ACC112 (cell line): ENCODE data around the gene HLA-DMB.
"Not testable (repeated sequence)": the region's sequence is repeated elsewhere in the genome, so short reads cannot be mapped to it uniquely, and the experiment has no call there.

Experiments used
- H2AFZ ChIP-seq: fragments of 200-600 bp; sonication (generic); one replicate; pipeline ENCODE4 v1.6.0; 2017; ENCODE audit warnings: antibody characterized with exemption, low read length; ENCODE audit not compliant: unreplicated experiment
- H3K27ac ChIP-seq: fragments of 200-600 bp; sonication (generic); 2 replicates; pipeline ENCODE4 v1.5.1; 2014; ENCODE audit warnings: low read depth, mild to moderate bottlenecking, antibody characterized with exemption, low read length, moderate library complexity
- H3K27me3 ChIP-seq: fragments of 200-600 bp; sonication (generic); 2 replicates; pipeline ENCODE4 v1.6.1; 2014; ENCODE audit warnings: mild to moderate bottlenecking, antibody characterized with exemption, low read length, moderate library complexity, mixed read lengths; ENCODE audit not compliant: insufficient read depth
- H3K36me3 ChIP-seq: fragments of 200-600 bp; sonication (generic); 2 replicates; pipeline ENCODE4 v1.6.1; 2016; ENCODE audit warnings: mild to moderate bottlenecking, antibody characterized with exemption, low read length, moderate library complexity, mixed read lengths; ENCODE audit not compliant: insufficient read depth
- H3K4me1 ChIP-seq: fragments of 200-600 bp; sonication (generic); one replicate; pipeline ENCODE4 v1.6.1; 2016; ENCODE audit warnings: low read length, mixed read lengths; ENCODE audit not compliant: insufficient read depth, unreplicated experiment, control insufficient read depth
- H3K4me3 ChIP-seq: fragments of 200-600 bp; sonication (generic); 2 replicates; pipeline ENCODE4 v1.5.1; 2014; ENCODE audit warnings: mild to moderate bottlenecking, low read depth, low read length
- H3K79me2 ChIP-seq: fragments of 200-600 bp; sonication (generic); one replicate; pipeline ENCODE4 v1.6.0; 2016; ENCODE audit warnings: low read length; ENCODE audit not compliant: control insufficient read depth, unreplicated experiment, insufficient read depth

HLA-DMB gene

DNA sequence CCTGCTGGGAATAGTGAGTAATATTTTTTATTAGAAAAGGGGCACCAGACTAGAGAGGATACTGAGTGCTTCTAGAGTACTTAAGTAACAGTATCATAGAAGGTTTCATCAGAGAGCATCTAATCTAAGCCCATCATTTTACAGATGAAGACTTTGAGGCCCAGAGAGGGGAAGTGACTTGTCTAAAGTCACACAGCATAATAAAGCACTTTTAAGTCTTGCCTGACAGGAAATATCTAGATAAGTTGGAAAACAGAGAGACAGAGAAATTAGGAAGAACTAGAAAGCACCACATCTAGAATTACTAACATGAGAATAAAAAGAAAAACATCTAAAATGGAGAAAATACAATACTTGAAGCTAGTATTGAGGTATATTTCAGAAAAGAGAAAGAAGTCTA, 6.1 kb upstream of the HLA-DMB start:
- Histone ChIP-seq H2AFZ (no peak overlapping the region), H3K4me1 (no peaks in the 10 kb centered on the region), H3K36me3 (no peaks in the 10 kb centered on the region), H3K27me3 (no peaks in the 10 kb centered on the region), H3K4me3 (no peak overlapping the region), H3K79me2 (no peaks in the 10 kb centered on the region), H3K27ac (no peak overlapping the region)

DNA sequence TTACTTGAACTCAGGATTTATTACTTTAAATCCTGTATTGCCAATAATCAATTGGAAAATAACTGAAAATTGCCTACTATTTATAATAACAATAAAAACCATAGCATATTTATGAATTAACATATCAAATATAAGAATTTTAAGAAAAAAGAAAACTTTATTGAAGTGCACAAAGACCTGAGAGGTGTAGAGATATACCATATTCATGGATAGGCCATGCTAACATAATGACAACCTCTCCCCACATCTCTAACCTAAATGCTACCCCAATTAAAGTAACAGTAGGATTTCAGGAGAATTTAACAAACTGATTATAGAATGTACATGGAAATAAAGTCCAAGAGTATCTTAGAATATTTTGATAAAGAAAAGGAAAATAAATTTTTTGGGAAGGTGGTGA, 5.1 kb upstream of the HLA-DMB start:
- H3K27ac ChIP-seq: no peak overlapping the region
- H3K36me3 ChIP-seq: no peaks in the 10 kb centered on the region
- no peaks in the 10 kb centered on the region for H3K4me1 ChIP-seq
- H3K27me3 ChIP-seq: no peaks in the 10 kb centered on the region
- H3K4me3 ChIP-seq: no peak overlapping the region
- H2AFZ ChIP-seq: no peak overlapping the region
- H3K79me2 ChIP-seq: no peaks in the 10 kb centered on the region

DNA sequence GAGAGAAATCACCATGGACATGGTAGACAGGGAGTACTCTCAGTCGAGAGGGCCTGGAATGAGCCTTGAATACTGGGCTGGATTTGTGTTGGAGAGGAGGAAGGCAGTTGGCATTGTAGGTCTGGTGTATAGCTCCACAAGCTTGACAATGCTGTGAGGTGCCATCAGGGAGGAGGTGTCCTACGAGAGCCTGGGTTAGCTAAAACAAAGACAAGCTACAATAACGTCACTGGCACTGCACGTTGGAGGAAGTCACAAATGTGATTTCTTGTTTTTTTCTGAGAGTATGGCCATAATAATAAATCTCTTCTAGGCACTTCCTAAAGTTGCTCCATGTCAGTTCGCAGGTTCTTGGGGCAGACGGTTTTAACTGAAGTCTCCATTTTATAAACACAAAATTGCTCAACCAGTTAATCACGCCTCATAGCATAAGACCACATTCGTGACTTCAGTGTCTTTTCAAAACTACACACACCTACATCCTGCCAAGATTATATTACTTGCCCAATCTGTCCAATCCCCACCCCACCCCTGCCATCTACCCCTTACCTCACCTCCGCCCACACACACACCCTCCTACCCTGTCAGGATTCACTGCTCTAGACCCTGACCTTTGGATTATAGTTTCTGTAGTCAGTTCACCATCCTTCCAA, 4.4 kb upstream of the HLA-DMB start:
- Histone ChIP-seq H3K79me2 (no peaks in the 10 kb centered on the region), H3K36me3 (no peaks in the 10 kb centered on the region), H3K27ac (no peak overlapping the region), H3K4me1 (no peaks in the 10 kb centered on the region), H3K27me3 (peaks cover under 1% of the 10 kb centered on the region; the same call in 1 of the 2 replicates), H3K4me3 (no peak overlapping the region), H2AFZ (no peak overlapping the region)

DNA sequence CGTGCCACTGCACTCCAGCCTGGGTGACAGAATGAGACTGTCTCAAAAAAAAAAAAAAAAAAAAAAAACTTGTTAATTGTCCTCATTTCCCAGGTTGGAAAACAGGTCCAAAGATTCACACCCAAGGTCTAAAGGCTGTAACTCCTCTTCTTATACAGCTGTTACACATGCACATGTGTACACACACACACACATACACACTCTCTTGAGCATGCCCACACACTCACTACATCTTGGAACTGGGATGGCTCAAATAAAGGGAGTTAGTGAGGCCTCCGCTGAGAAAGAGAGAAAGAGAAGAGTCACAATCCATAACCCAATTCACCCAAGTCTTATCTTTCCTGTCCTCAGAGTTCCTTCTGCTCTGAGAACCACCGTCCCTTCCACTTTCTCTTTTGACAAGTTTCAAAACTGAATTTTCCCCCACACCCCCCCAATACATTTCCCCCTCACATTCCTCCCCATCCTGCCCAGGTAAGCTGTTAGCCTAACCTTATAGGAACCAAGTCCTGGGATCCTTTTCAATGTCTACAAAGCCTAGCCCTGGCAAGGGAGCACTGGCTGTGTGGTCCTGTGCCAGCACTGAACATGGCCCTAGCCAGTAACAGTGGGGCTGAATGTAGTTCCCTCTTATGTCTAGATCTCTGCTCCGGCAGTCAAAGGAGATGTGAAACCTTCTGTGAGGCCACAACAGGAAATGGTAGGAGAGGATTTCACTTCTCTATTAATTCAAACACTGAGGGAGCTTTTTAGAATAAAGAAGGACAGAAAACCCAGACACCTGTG, 3.2 kb upstream of the HLA-DMB start:
- no peaks in the 10 kb centered on the region for H3K79me2 ChIP-seq
- no peaks in the 10 kb centered on the region for H3K4me1 ChIP-seq
- H3K36me3 ChIP-seq: no peaks in the 10 kb centered on the region
- H3K4me3 ChIP-seq: no peak overlapping the region
- no peak overlapping the region for H3K27ac ChIP-seq
- peaks cover 12% of the 10 kb centered on the region for H3K27me3 ChIP-seq
- no peak overlapping the region for H2AFZ ChIP-seq

DNA sequence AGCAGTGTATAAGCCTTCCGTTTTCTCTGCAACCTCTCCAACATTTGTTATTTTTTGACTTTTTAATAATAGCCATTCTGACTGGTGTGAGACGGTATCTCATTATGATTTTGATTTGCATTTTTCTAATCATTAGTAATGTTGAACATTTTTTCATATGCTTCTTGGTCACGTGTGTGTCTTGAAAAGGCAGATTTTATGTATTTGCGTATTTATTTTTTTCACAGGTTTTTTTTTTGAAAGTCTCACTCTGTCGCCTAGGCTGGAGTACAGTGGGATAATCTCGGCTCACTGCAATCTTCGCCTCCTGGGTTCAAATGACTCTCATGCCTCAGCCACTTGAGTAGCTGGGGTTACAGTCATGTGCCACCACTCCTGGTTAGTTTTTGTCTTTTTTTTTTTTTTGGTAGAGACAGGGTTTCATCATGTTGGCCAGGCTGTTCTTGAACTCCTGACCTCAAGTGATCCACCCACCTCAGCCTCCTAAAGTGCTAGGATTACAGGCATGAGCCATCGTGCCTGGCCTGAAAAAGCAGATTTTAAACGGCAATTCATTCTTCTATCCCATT, 1.8 kb upstream of the HLA-DMB start:
- H3K79me2 ChIP-seq, H3K27ac ChIP-seq, H3K4me3 ChIP-seq, H2AFZ ChIP-seq, H3K4me1 ChIP-seq, H3K36me3 ChIP-seq: not testable (repeated sequence)
- H3K27me3 ChIP-seq: peaks cover 23% of the 10 kb centered on the region

DNA sequence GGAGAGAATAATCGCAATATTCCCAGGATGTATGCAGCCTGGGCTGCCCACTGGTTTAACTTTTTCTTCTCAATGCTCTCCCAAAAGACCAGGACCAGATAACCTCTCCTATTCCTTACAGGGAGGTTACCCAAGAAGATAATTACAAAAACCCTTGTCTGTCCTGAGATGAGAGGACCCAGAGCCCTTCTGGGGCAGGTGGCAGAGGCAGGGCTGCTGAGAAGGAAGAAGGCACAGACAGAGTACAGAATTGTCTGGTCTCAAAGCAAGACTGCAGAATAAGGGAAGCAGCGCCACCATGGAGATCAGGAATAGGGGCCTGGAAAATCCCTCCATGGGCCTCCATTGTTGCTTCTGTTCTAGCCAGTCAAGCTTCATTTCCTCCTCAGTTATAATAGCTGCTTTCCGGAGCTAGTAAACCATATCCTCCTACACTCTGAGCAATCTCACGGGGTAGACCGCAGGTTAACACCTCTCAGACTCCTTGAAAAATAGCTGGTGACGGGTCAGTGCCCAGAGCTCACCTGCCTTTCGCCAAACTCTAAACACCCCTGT, 463 bp upstream of the HLA-DMB start:
- no peak overlapping the region for H3K4me3 ChIP-seq
- peaks cover 35% of the 10 kb centered on the region for H3K27me3 ChIP-seq
- no peak overlapping the region for H3K27ac ChIP-seq
- H3K4me1 ChIP-seq: no peaks in the 10 kb centered on the region
- H3K36me3 ChIP-seq: no peaks in the 10 kb centered on the region
- no peak overlapping the region for H2AFZ ChIP-seq
- H3K79me2 ChIP-seq: no peaks in the 10 kb centered on the region

DNA sequence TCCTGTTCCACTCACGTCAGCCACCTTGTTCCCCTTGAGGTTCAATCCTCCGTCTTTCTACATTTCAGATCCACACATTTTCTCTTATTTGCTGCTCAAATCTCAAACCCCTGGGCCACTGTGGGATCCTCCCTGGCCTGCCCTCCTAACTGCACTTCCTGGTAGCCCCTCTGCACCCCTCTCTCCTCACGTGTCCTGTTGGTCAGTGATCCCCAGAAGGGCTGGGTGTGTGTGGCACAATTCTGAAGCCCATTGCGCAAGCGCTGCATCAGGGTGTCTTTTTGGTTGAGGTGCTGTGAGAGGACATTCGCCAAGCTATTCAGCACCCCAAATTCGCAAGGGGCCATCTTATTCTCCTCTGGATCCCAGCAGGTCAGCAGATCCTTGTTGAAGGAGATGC, 2.3 kb downstream of the HLA-DMB start:
- H3K4me1 ChIP-seq: no peaks in the 10 kb centered on the region
- H2AFZ ChIP-seq: no peak overlapping the region
- H3K27ac ChIP-seq: no peak overlapping the region
- H3K4me3 ChIP-seq: no peak overlapping the region
- H3K79me2 ChIP-seq: no peaks in the 10 kb centered on the region
- H3K36me3 ChIP-seq: no peaks in the 10 kb centered on the region
- peaks cover 54% of the 10 kb centered on the region for H3K27me3 ChIP-seq

DNA sequence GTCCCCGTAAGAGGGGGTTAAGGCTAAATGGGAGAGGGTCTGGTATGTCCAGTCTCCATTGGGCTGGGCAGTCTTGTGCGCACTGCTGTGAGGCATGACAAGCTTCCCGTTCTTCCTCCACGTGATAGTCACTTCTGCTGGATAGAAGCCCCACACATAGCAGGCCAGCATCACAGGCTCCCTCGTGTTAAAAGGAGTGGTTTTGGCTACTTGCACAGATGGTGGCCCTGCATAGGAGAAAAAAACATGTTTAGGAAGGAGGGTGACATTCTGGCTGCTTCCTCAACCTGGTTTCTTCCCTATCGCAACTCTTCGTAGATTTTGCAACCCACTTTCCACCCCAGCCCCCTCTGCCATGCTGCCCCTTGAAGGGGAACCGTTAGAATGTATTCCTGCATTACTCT, 3.6 kb downstream of the HLA-DMB start:
- no peaks in the 10 kb centered on the region for H3K36me3 ChIP-seq
- no peak overlapping the region for H3K27ac ChIP-seq
- no peak overlapping the region for H3K4me3 ChIP-seq
- H3K79me2 ChIP-seq: no peaks in the 10 kb centered on the region
- H3K27me3 ChIP-seq: peaks cover 54% of the 10 kb centered on the region
- H2AFZ ChIP-seq: no peak overlapping the region
- H3K4me1 ChIP-seq: no peaks in the 10 kb centered on the region

DNA sequence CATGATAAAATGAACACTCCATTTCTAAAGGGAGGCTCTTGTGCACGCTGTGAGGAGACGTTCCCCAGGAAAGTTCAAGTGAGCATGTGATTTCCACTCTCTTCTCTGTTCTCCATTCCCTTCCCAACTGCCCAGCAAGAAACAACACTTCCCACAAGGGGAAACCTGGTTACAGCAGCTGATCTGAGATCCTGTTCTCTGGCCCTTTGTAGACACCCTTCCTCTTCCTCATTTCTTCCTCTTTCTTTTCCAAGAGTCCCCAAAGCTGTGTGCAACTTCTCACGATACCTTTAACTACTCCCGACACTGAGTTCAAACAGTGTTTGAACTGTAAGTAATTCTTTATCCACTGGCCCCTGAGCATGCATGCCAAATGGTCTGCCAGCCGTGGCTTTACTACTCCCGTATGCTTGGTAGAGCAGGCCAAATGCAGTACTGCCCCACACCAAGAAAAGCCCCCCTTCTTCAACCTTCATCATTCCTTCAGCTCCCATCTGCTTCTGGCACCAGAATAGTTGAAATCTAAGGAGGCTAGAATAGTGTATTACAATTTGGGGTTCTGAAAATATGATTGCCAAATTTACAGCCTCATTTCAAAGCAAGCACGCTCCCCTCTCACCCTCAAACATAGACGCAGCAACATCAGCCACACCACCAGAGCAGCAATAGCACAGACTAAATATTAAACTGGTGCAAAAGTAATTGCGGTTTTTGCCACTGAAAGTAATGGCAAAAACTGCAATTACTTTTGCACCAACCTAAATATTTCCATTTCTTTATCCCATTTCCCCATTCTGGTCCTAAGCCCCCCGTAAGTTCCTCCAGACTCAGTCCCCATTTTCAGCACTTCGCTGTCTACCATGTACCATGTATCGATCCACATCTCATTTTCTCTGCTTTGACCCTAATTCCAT, 4.3 kb downstream of the HLA-DMB start:
- no peak overlapping the region for H2AFZ ChIP-seq
- H3K79me2 ChIP-seq: no peaks in the 10 kb centered on the region
- no peaks in the 10 kb centered on the region for H3K4me1 ChIP-seq
- H3K27ac ChIP-seq: no peak overlapping the region
- H3K27me3 ChIP-seq: peaks cover 54% of the 10 kb centered on the region
- H3K4me3 ChIP-seq: no peak overlapping the region
- H3K36me3 ChIP-seq: no peaks in the 10 kb centered on the region

DNA sequence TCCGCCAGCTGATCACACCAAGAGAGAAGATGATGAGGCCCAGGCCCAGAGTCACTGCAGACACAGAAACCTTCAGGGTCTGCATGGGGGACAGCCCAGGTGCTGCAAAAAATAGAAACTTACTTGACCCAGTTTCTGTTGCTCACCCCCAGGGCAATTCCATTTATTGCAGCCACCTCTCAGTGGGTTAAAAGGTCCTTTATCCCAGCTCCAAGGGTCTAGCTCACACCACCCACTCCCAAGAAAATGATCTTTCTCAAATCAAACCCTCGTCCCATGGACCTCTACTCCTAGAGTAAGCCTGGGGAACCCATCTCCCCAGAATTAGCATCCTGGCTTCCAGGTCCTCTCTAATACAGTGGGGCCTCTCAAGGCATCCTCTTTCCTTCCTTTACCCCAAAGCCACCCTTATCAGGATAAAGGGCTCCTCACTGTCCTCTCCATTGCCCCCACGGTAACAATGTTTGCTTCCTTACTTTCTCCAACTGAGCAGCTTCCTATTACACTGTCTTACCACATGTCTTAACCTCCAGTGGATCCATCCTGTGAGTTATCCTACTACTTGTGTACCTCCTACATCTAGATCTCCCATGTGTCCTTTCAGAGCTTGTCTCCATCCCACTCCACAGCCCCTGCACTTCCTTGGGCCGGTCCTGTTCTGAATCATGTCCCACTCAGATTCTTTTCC, 5.1 kb downstream of the HLA-DMB start:
- Histone ChIP-seq H3K4me1 (no peaks in the 10 kb centered on the region), H3K27ac (no peak overlapping the region), H3K27me3 (peaks cover 54% of the 10 kb centered on the region)

More for the DNA sequence above, 5.1 kb downstream of the HLA-DMB start:
- Histone ChIP-seq H3K4me3 (no peak overlapping the region), H2AFZ (no peak overlapping the region), H3K79me2 (no peaks in the 10 kb centered on the region), H3K36me3 (no peaks in the 10 kb centered on the region)
